Left colon (tissue), 2 donors: Measurements from ENCODE around the gene ANKRD37. TPM values are rescaled to one million over a fixed set of nuclear protein-coding genes. Genes with fewer than 3 reads are reported as not detected.
A peak's percentile ranks its signal among the peaks of the same experiment; 100 is the strongest.

Experiments
- ATAC-seq: fragments of 200-7000 bp; cut with Tn5 transposase; one replicate; pipeline ENCODE4 v1.9.1; 2020; ENCODE audit warnings: mild to moderate bottlenecking, moderate library complexity
- DNase-seq, 2 donors: peaks; one replicate each; pipeline ENCODE4 v3.0.0-alpha.2; 2020
- intact Hi-C, 2 donors: fragments of 100-400 bp; cut with DNase I in 1 of 2; cut with micrococcal nuclease in 1 of 2; formaldehyde crosslinking; loops; one replicate each; pipeline versions ENCODE4 v1.11.2 to v1.14.0; 2022; cut with DNase I, micrococcal nuclease
- total RNA-seq, 2 donors: library from RNA; stranded (reverse); fragmentation: NEBNext Ultra II Directional; extraction: Animal tissue kit (Norgen Biotek cat#: 25700); gene quantifications; one replicate each; pipeline ENCODE4 v1.2.1, GENCODE V29; 2021
- donor health status: DM: no; HTN: no; CAD: no.
- donor health status: DM: yes; HTN: yes; CAD: no.

The ANKRD37 gene
- total RNA-seq, 2 donors from 2014 or later, result 5.0 to 9.1 TPM

GRCh38 chr4:185374573-185374972 lies 22.1 kb upstream of the ANKRD37 start:
- DNase-seq (no peak), ATAC-seq (no peak)
- intact Hi-C loops, result no loop called here

GRCh38 chr4:185378264-185378663 lies 18.4 kb upstream of the ANKRD37 start:
- no peak for ATAC-seq
- no peak for DNase-seq
- intact Hi-C loops, result no loop called here

GRCh38 chr4:185379326-185380295 lies 17.0 kb upstream of the ANKRD37 start:
- ATAC-seq (no peak), DNase-seq (no peak)
- intact Hi-C loops, result loop anchor here in 1 of 2 donors (5.0 kb wide), 1 partner anchor 152 kb away; no protein-coding TSS in a partner anchor

- DNase-seq (no peak), ATAC-seq (no peak)
- intact Hi-C loops, result loop anchor here in 1 of 2 donors (5.0 kb wide), 1 partner anchor 153 kb away; no protein-coding TSS in a partner anchor
Measured at GRCh38 chr4:185380320-185380719, 16.3 kb upstream of the ANKRD37 start.

GRCh38 chr4:185381288-185382196 lies 15.1 kb upstream of the ANKRD37 start:
- ATAC-seq (no peak), DNase-seq (no peak)
- intact Hi-C loops, result loop anchor here in 1 of 2 donors (5.0 kb wide), 1 partner anchor 154 kb away; no protein-coding TSS in a partner anchor

GRCh38 chr4:185382754-185383153 lies 13.9 kb upstream of the ANKRD37 start:
- ATAC-seq (no peak), DNase-seq (no peak)
- intact Hi-C loops, result loop anchor here in 1 of 2 donors (5.0 kb wide), 1 partner anchor 155 kb away; no protein-coding TSS in a partner anchor

- intact Hi-C loops, result loop anchor here in 1 of 2 donors (5.0 kb wide), 1 partner anchor 156 kb away; no protein-coding TSS in a partner anchor
- DNase-seq (peak; percentile 36 to 39), ATAC-seq (peak; percentile 86)
Measured at GRCh38 chr4:185383451-185383850, 13.2 kb upstream of the ANKRD37 start.

GRCh38 chr4:185384061-185384460 lies 12.6 kb upstream of the ANKRD37 start:
- DNase-seq, result no peak
- ATAC-seq, result no peak
- intact Hi-C loops, result loop anchor here in 1 of 2 donors (5.0 kb wide), 1 partner anchor 157 kb away; no protein-coding TSS in a partner anchor

GRCh38 chr4:185384930-185385331 lies 11.7 kb upstream of the ANKRD37 start:
- intact Hi-C loops, result loop anchor here in 1 of 2 donors (5.0 kb wide), 1 partner anchor 158 kb away; no protein-coding TSS in a partner anchor
- DNase-seq (no peak), ATAC-seq (peak; percentile 71)

GRCh38 chr4:185387957-185388356 lies 8.7 kb upstream of the ANKRD37 start:
- ATAC-seq (no peak), DNase-seq (no peak)
- intact Hi-C loops, result no loop called here

GRCh38 chr4:185390941-185391340 lies 5.7 kb upstream of the ANKRD37 start:
- DNase-seq (no peak), ATAC-seq (no peak)
- intact Hi-C loops, result loop anchor here in 1 of 2 donors (10.0 kb wide), 1 partner anchor 206 kb away; no protein-coding TSS in a partner anchor

- DNase-seq (no peak), ATAC-seq (no peak)
- intact Hi-C loops, result loop anchor here in 1 of 2 donors (10.0 kb wide), 1 partner anchor 207 kb away; no protein-coding TSS in a partner anchor
Measured at GRCh38 chr4:185392156-185392555, 4.5 kb upstream of the ANKRD37 start.

GRCh38 chr4:185394568-185395237 lies 1.9 kb upstream of the ANKRD37 start:
- no peak for DNase-seq
- intact Hi-C loops, result loop anchor here in 1 of 2 donors (10.0 kb wide), 1 partner anchor 210 kb away; no protein-coding TSS in a partner anchor
- no peak for ATAC-seq

GRCh38 chr4:185395238-185395955 lies 1.2 kb upstream of the ANKRD37 start, which contains the start of gene LRP2BP:
TSS of gene LRP2BP (minus strand) at chr4:185395924. CDS start at chr4:185378186, 17,738 bp downstream.
- no peak for ATAC-seq
- no peak for DNase-seq
- intact Hi-C loops, result loop anchor here in 1 of 2 donors (10.0 kb wide), 1 partner anchor 211 kb away; no protein-coding TSS in a partner anchor

- ATAC-seq (peak; percentile 86), DNase-seq (peak; percentile 96 to 97)
- intact Hi-C loops, result loop anchor here in 1 of 2 donors (10.0 kb wide), 1 partner anchor 211 kb away; no protein-coding TSS in a partner anchor
Measured at GRCh38 chr4:185395956-185396723, 501 bp upstream of the ANKRD37 start.

- DNase-seq, result no peak
- intact Hi-C loops, result loop anchor here in 1 of 2 donors (10.0 kb wide), 1 partner anchor 214 kb away; no protein-coding TSS in a partner anchor
- no peak for ATAC-seq
Measured at GRCh38 chr4:185398618-185399017, 2.0 kb downstream of the ANKRD37 start.
